Measurements from ENCODE around the gene CIT. TPM values are rescaled to one million over a fixed set of nuclear protein-coding genes. Genes with fewer than 3 reads are reported as not detected.

Gene CIT
- total RNA-seq, 2 experiments from 2014 or later = 1.3 to 1.9 TPM

- peaks cover 79% of the 10 kb centered on the region for H3K36me3 Mint-ChIP-seq (ENCODE audit: low read depth)
- peak overlapping the region; percentile 72 for H3K27ac Mint-ChIP-seq
- Histone ChIP-seq H3K36me3 (ENCODE audit: insufficient read depth, low read length) (peaks cover 62% of the 10 kb centered on the region), H3K9me3 (ENCODE audit: control insufficient read depth in 1 of 2, insufficient read depth in 1 of 2, low read length in 2 of 2) (no peaks in the 10 kb centered on the region), H3K4me3 (ENCODE audit: low read length) (no peak overlapping the region), H3K27ac (ENCODE audit: low read depth in 1 of 2, low read length in 2 of 2) (no peak overlapping the region), H3K4me1 (ENCODE audit: insufficient read depth, low read length) (peaks cover 28% of the 10 kb centered on the region), H3K27me3 (ENCODE audit: control insufficient read depth in 1 of 2, insufficient read depth in 2 of 2, low read length in 2 of 2) (no peaks in the 10 kb centered on the region)
- no peaks in the 10 kb centered on the region for H3K9me3 Mint-ChIP-seq
- intact Hi-C loops (cut with DNase I, micrococcal nuclease) = no loop called here
- DNase-seq (no peak), ATAC-seq (ENCODE audit: poor library complexity) (no peak)
- no peak overlapping the region for H3K4me3 Mint-ChIP-seq
- ChIA-PET POLR2A (no interaction called here), CTCF (no interaction called here)
- TF ChIP-seq CTCF (IDR thresholded peaks at IDR 0.05) = no peak
- peaks cover 52% of the 10 kb centered on the region for H3K4me1 Mint-ChIP-seq (ENCODE audit: low read depth)
- H3K27me3 Mint-ChIP-seq = no peaks in the 10 kb centered on the region
These were observed 204.9 kb downstream of the CIT start for GRCh38 chr12:119672194-119672593.

DNA sequence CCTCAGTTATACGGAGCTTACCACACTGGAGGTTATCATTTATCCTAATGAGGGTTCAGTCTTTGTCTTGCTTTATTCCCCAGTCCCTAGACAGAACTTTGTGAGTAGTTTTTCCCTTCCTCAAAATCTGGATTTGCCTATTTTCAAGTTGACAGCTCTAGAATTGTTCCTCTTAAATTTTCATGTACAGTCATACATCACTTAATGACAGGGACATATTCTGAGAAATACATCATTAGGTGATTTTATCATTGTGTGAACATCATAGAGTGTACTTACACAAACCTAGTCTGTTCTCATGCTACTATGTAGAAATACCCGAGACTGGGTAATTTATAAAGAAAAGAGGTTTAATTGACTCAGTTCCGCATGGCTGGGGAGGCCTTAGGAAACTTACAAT is 206.1 kb downstream of the CIT start:
- peaks cover 68% of the 10 kb centered on the region for H3K36me3 Mint-ChIP-seq (ENCODE audit: low read depth)

GRCh38 chr12:119669744-119670472 is 207.2 kb downstream of the CIT start:
- Histone ChIP-seq H3K27ac (ENCODE audit: low read depth in 1 of 2, low read length in 2 of 2) (no peak overlapping the region), H3K36me3 (ENCODE audit: insufficient read depth, low read length) (peaks cover 40% of the 10 kb centered on the region), H3K9me3 (ENCODE audit: control insufficient read depth in 1 of 2, insufficient read depth in 1 of 2, low read length in 2 of 2) (no peaks in the 10 kb centered on the region), H3K4me1 (ENCODE audit: insufficient read depth, low read length) (peaks cover 37% of the 10 kb centered on the region), H3K4me3 (ENCODE audit: low read length) (no peak overlapping the region), H3K27me3 (ENCODE audit: control insufficient read depth in 1 of 2, insufficient read depth in 2 of 2, low read length in 2 of 2) (no peaks in the 10 kb centered on the region)
- peaks cover 57% of the 10 kb centered on the region for H3K36me3 Mint-ChIP-seq (ENCODE audit: low read depth)
- intact Hi-C loops (cut with DNase I, micrococcal nuclease) = loop anchor here in 1 of 2 experiments (2.0 to 10.0 kb wide), 4 partner anchors 205 to 1653 kb away; partner anchors contain the start of genes CIT, RFC5, SUDS3 and TAOK3
- H3K27me3 Mint-ChIP-seq = no peaks in the 10 kb centered on the region
- no peaks in the 10 kb centered on the region for H3K9me3 Mint-ChIP-seq
- peak overlapping the region; percentile 81 for H3K4me3 Mint-ChIP-seq
- POLR2A ChIA-PET = no interaction called here
- DNase-seq (no peak), ATAC-seq (ENCODE audit: poor library complexity) (no peak)
- H3K4me1 Mint-ChIP-seq (ENCODE audit: low read depth) = peaks cover 68% of the 10 kb centered on the region
- no peak for TF ChIP-seq CTCF (IDR thresholded peaks at IDR 0.05)
- CTCF ChIA-PET = no interaction called here
- H3K27ac Mint-ChIP-seq = peak overlapping the region; percentile 72

More for the DNA sequence above, 206.1 kb downstream of the CIT start:
- peak overlapping the region; percentile 72 for H3K27ac Mint-ChIP-seq
- Histone ChIP-seq H3K36me3 (ENCODE audit: insufficient read depth, low read length) (peaks cover 51% of the 10 kb centered on the region), H3K27me3 (ENCODE audit: control insufficient read depth in 1 of 2, insufficient read depth in 2 of 2, low read length in 2 of 2) (no peaks in the 10 kb centered on the region), H3K9me3 (ENCODE audit: control insufficient read depth in 1 of 2, insufficient read depth in 1 of 2, low read length in 2 of 2) (no peaks in the 10 kb centered on the region), H3K4me3 (ENCODE audit: low read length) (no peak overlapping the region), H3K4me1 (ENCODE audit: insufficient read depth, low read length) (peaks cover 32% of the 10 kb centered on the region), H3K27ac (ENCODE audit: low read depth in 1 of 2, low read length in 2 of 2) (no peak overlapping the region)
- ATAC-seq (ENCODE audit: poor library complexity) = no peak
- POLR2A ChIA-PET = no interaction called here
- H3K4me3 Mint-ChIP-seq = peak overlapping the region; percentile 25
- no peak for TF ChIP-seq CTCF (IDR thresholded peaks at IDR 0.05)
- H3K9me3 Mint-ChIP-seq = no peaks in the 10 kb centered on the region
- CTCF ChIA-PET = interaction anchor here (0.6 kb wide), 1 partner anchor 416 kb away, joined by 3 read pairs; no protein-coding TSS in a partner anchor
- peaks cover 64% of the 10 kb centered on the region for H3K4me1 Mint-ChIP-seq (ENCODE audit: low read depth)
- intact Hi-C loops (cut with DNase I, micrococcal nuclease) = no loop called here
- H3K27me3 Mint-ChIP-seq = no peaks in the 10 kb centered on the region
- DNase-seq = no peak

Data from CD4-positive, alpha-beta T cell (primary cell).